Activated T-helper 1 cell treated with anti-CD3 and anti-CD28 coated beads, Interleukin-12 subunit alpha, Interleukin-12 subunit beta, Interleukin-2, Interleukin-4 antibody, amounts not matched to agents 30 ng/mL and 10 ng/mL and 1 ng/mL, durations not matched to agents 14 hours and 24 hours and 36 hours (primary cell): ENCODE data around the gene ETFA. TPM values are rescaled to one million over a fixed set of nuclear protein-coding genes. Genes with fewer than 3 reads are reported as not detected.

ENCODE experiments used
- DNase-seq: peaks from one replicate; pipeline ENCODE4 v3.0.0; 2021; ENCODE audit warnings: low spot score
- H3K27ac Mint-ChIP-seq: one replicate; pipeline ENCODE4 v1.8.0; 2021; ENCODE audit warnings: mild to moderate bottlenecking, mixed read lengths
- H3K27me3 Mint-ChIP-seq: one replicate; pipeline ENCODE4 v1.8.0; 2022; ENCODE audit warnings: mild to moderate bottlenecking, moderate library complexity, mixed read lengths; ENCODE audit not compliant: insufficient read depth
- H3K36me3 Mint-ChIP-seq: one replicate; pipeline ENCODE4 v1.8.0; 2021; ENCODE audit warnings: low read depth, mixed read lengths
- H3K4me1 Mint-ChIP-seq: one replicate; pipeline ENCODE4 v1.8.0; 2021; ENCODE audit warnings: low read depth, mixed read lengths
- H3K4me3 Mint-ChIP-seq: one replicate; pipeline ENCODE4 v1.8.0; 2021; ENCODE audit warnings: mild to moderate bottlenecking, moderate library complexity, mixed read lengths
- H3K9me3 Mint-ChIP-seq: one replicate; pipeline ENCODE4 v1.8.0; 2021; ENCODE audit warnings: mixed read lengths
- intact Hi-C: fragments of 100-400 bp; cut with micrococcal nuclease; formaldehyde crosslinking; loops from one replicate; pipeline ENCODE4 v1.15.1; 2024
- total RNA-seq: library from RNA; stranded (reverse); gene quantifications from 2 replicates; pipeline ENCODE4 v1.2.3, GENCODE V29; 2022

ETFA gene
- total RNA-seq, 1 donor from 2014 or later = 129 TPM

DNA sequence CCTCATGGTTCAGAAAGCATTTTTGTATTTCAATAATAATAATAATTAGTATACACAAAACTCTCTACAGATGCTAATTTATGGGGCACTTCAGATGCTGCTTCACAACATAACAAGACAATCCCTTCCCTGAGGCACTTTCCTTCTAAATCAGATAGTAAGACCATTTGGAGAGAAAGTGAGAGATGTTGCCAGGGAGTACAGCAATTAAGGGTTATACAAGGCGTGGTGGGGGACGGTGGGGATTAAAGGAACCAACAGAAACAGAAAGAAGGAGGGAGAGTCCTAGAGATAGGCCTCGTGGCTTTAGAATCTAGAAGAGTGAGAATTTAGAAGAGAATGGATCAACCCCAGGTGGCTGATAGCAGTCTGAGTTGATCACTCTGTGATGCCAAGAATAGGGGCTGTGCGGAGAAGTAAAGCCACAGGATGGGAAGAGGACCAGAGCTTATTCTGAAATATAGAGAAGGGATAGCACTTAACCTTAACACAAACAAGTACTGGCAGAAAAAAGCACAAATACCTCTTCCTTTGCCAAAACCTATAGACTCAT, 76.9 kb downstream of the ETFA start:
- no peak overlapping the region for H3K4me3 Mint-ChIP-seq
- DNase-seq = no peak
- peaks cover 6% of the 10 kb centered on the region for H3K36me3 Mint-ChIP-seq
- H3K27me3 Mint-ChIP-seq = no peaks in the 10 kb centered on the region
- H3K27ac Mint-ChIP-seq = no peak overlapping the region
- no peaks in the 10 kb centered on the region for H3K9me3 Mint-ChIP-seq
- intact Hi-C loops = loop anchor here (2.0 kb wide), 1 partner anchor 606 kb away; no protein-coding TSS in a partner anchor
- H3K4me1 Mint-ChIP-seq = no peaks in the 10 kb centered on the region

- no peak for DNase-seq
- Mint-ChIP-seq H3K4me3 (no peak overlapping the region), H3K9me3 (no peaks in the 10 kb centered on the region), H3K27me3 (no peaks in the 10 kb centered on the region), H3K36me3 (peaks cover 6% of the 10 kb centered on the region), H3K4me1 (no peaks in the 10 kb centered on the region), H3K27ac (no peak overlapping the region)
- intact Hi-C loops = loop anchor here (2.0 kb wide), 1 partner anchor 607 kb away; no protein-coding TSS in a partner anchor
Measured at GRCh38 chr15:76233921-76234320, 77.3 kb downstream of the ETFA start.

DNA sequence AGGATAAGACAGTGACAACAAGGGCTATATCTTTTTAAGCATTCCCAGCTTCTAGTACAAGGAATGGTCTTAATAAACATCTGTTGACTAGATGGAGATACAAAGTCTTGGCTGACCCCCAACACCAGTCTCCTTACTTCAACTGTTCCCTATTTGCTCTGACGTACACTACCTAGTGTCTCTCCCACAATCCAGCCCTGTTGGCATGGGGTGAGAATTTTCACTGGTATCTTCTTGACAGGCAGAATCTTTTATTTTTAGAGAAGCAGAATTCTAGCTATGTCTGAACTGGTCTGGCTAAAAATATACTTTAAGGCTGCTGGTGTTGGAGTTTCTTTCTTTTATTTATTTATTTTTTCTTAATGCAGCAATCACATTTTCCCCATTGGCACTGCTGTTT, 82.0 kb downstream of the ETFA start:
- Mint-ChIP-seq H3K4me3 (no peak overlapping the region), H3K27me3 (no peaks in the 10 kb centered on the region), H3K9me3 (no peaks in the 10 kb centered on the region), H3K4me1 (peaks cover 6% of the 10 kb centered on the region), H3K36me3 (peaks cover 11% of the 10 kb centered on the region), H3K27ac (no peak overlapping the region)
- intact Hi-C loops = no loop called here
- no peak for DNase-seq

DNA sequence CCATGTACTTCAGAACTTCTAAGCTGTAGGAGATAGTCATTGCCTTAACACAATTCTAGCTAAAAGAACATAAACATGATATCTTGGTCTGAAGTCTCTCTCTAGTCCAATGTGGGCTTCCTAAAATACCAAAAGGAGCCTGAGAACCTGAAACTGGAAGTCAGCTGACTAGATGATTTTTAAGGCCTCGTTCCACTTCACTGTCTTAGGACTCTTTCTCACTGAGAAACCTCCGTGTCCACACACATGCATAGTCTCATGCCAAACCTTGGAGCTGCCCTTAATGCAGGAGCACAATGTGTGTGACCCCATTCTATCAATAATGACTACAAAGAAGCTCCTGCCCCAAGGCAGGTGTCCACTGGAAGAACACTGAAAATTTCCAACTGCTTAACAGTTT, 87.7 kb downstream of the ETFA start:
- Mint-ChIP-seq H3K36me3 (peaks cover 21% of the 10 kb centered on the region), H3K27ac (no peak overlapping the region), H3K9me3 (no peaks in the 10 kb centered on the region), H3K4me3 (no peak overlapping the region), H3K4me1 (peaks cover 14% of the 10 kb centered on the region), H3K27me3 (no peaks in the 10 kb centered on the region)
- no peak for DNase-seq
- intact Hi-C loops = no loop called here

DNA sequence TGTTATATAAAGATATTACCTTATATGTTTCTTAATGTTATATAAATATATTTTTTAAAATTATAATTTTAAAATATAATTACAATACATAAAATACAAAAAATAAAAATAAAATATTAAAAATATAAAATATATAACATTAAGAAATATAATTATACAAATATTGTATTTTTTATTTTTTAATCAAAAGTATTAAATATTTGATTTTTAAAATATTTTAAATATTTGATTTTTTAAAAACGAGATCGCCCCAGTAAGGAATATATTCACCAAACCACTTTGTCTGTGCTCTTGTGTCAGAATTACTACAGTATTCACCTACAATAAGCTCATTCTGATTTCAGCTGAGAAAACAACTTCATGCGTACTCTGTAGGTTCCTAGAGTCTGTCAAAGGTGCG, 89.1 kb downstream of the ETFA start:
- H3K4me3 Mint-ChIP-seq = no peak overlapping the region
- intact Hi-C loops = no loop called here
- DNase-seq = no peak
- no peaks in the 10 kb centered on the region for H3K9me3 Mint-ChIP-seq
- peaks cover 17% of the 10 kb centered on the region for H3K4me1 Mint-ChIP-seq
- peaks cover 22% of the 10 kb centered on the region for H3K36me3 Mint-ChIP-seq
- H3K27ac Mint-ChIP-seq = no peak overlapping the region
- no peaks in the 10 kb centered on the region for H3K27me3 Mint-ChIP-seq

GRCh38 chr15:76221085-76221767, 90.0 kb downstream of the ETFA start:
- intact Hi-C loops = no loop called here
- Mint-ChIP-seq H3K27me3 (no peaks in the 10 kb centered on the region), H3K4me3 (no peak overlapping the region), H3K9me3 (no peaks in the 10 kb centered on the region), H3K36me3 (peaks cover 23% of the 10 kb centered on the region), H3K27ac (no peak overlapping the region), H3K4me1 (peaks cover 19% of the 10 kb centered on the region)
- no peak for DNase-seq

DNA sequence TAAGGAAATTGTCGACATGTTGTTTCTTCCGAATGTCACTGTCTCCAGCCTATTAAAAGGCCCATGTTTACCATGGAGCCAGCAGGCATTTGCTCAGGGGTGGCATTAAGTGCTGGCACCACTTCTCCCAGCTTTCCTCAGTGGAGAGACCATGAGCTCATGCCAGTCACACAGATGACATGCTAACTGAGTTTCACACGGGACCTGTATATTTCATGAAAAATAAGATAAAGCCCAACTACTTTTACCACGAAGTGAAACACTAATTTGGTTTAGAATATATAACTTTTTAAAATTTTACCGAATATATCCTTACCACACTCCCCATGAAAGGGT, 93.4 kb downstream of the ETFA start:
- no peak for DNase-seq
- H3K27me3 Mint-ChIP-seq = no peaks in the 10 kb centered on the region
- H3K9me3 Mint-ChIP-seq = no peaks in the 10 kb centered on the region
- no peak overlapping the region for H3K4me3 Mint-ChIP-seq
- H3K36me3 Mint-ChIP-seq = peaks cover 23% of the 10 kb centered on the region
- no peak overlapping the region for H3K27ac Mint-ChIP-seq
- peaks cover 13% of the 10 kb centered on the region for H3K4me1 Mint-ChIP-seq
- intact Hi-C loops = no loop called here

- Mint-ChIP-seq H3K36me3 (peaks cover 21% of the 10 kb centered on the region), H3K27ac (no peak overlapping the region), H3K4me3 (no peak overlapping the region), H3K27me3 (no peaks in the 10 kb centered on the region), H3K9me3 (no peaks in the 10 kb centered on the region), H3K4me1 (peaks cover 13% of the 10 kb centered on the region)
- no peak for DNase-seq
- intact Hi-C loops = no loop called here
Measured at GRCh38 chr15:76217029-76217881, 94.0 kb downstream of the ETFA start.

- Mint-ChIP-seq H3K9me3 (no peaks in the 10 kb centered on the region), H3K27me3 (no peaks in the 10 kb centered on the region), H3K36me3 (peaks cover 22% of the 10 kb centered on the region), H3K4me3 (no peak overlapping the region), H3K4me1 (peaks cover 5% of the 10 kb centered on the region), H3K27ac (no peak overlapping the region)
- intact Hi-C loops = no loop called here
- DNase-seq = no peak
Measured at GRCh38 chr15:76215634-76216033, 95.6 kb downstream of the ETFA start.

- Mint-ChIP-seq H3K27ac (no peak overlapping the region), H3K36me3 (peaks cover 14% of the 10 kb centered on the region), H3K4me3 (no peak overlapping the region), H3K9me3 (no peaks in the 10 kb centered on the region), H3K4me1 (peaks cover 14% of the 10 kb centered on the region), H3K27me3 (no peaks in the 10 kb centered on the region)
- no peak for DNase-seq
- intact Hi-C loops = no loop called here
Measured at GRCh38 chr15:76209942-76210341, 101.3 kb downstream of the ETFA start.

- no peaks in the 10 kb centered on the region for H3K27me3 Mint-ChIP-seq
- H3K9me3 Mint-ChIP-seq = no peaks in the 10 kb centered on the region
- peaks cover 14% of the 10 kb centered on the region for H3K36me3 Mint-ChIP-seq
- H3K4me3 Mint-ChIP-seq = no peak overlapping the region
- H3K4me1 Mint-ChIP-seq = peaks cover 14% of the 10 kb centered on the region
- no peak for DNase-seq
- no peak overlapping the region for H3K27ac Mint-ChIP-seq
- intact Hi-C loops = no loop called here
Measured at GRCh38 chr15:76209523-76209922, 101.7 kb downstream of the ETFA start.

DNA sequence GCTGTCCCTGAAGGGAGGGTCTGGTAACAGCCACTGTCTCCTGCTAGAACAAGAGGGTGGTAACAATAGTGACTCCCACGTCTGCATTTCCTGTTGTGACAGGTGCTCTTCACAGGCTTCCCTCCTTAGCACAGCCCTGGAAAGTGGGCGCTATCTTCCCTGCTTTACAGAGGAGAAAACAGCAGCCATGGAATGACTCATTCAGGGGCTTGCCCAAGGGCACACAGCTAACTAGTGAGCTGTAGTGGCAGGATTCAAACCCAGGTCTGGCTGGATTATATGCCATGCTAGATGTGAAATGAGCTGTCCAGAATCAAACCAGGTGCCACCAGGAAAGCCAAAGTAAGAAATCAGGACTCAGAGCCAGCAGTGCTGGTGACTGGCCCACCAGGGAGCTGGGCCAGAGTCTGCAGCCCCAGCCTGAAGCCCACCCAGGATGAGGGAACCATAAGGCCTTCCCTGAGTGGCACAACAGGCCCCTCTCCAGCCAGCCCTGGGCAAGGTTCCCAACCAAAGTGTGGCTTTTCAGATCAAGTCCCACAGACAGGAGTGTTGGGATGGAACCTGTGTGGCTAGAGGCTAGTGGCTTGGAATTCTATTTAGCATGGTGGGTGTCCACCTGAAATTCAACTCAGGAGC, 102.4 kb downstream of the ETFA start:
- DNase-seq = no peak
- peaks cover 14% of the 10 kb centered on the region for H3K4me1 Mint-ChIP-seq
- intact Hi-C loops = no loop called here
- H3K27ac Mint-ChIP-seq = no peak overlapping the region
- H3K27me3 Mint-ChIP-seq = no peaks in the 10 kb centered on the region
- H3K9me3 Mint-ChIP-seq = no peaks in the 10 kb centered on the region
- H3K4me3 Mint-ChIP-seq = no peak overlapping the region
- peaks cover 14% of the 10 kb centered on the region for H3K36me3 Mint-ChIP-seq
